Measurements from ENCODE around the gene AKIRIN2.
"Not testable (repeated sequence)": the region's sequence is repeated elsewhere in the genome, so short reads cannot be mapped to it uniquely, and the experiment has no call there.

Gene AKIRIN2

GRCh38 chr6:87718662-87719433 lies 16.8 kb upstream of the AKIRIN2 start:
- DNase-seq (ENCODE audit: low read depth) = no peak

- DNase-seq (ENCODE audit: low read depth) = no peak
Observed at GRCh38 chr6:87716928-87717614, 15.0 kb upstream of the AKIRIN2 start.

DNA sequence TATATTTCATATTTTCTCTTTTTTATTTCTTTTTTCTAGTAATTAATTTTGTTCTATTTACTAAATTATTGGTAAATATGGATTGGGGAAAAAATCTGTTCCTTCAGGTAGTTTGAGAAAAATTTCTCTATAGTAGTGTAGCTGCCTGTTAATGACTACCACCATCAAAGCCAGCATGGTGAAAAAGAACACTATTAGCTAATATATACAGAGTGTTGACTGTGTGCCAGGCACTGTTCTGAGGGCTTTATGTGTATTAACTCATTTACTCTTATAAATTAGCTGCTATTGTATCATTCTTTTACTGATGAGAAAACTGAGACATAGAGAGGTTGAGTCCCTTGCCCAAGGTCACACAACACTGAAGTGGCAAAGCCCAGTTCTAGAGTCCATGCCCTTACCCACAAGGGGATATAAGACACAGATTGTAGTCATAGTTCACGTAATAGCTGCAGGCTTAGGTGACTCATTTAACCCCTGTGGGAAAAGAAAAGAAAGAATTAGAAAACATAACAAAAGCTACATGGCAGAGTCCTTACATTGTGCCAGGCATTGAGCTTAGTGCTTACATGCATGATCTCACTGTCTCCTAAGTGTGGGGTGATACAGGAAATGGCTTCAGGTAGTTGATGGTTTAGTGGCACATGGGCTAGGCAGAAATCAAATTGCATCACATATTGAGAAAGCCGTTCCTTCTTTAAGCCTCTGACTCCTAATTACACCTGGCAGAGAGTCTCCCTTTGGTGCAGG lies 12.2 kb upstream of the AKIRIN2 start:
- no peak for DNase-seq (ENCODE audit: low read depth)

DNA sequence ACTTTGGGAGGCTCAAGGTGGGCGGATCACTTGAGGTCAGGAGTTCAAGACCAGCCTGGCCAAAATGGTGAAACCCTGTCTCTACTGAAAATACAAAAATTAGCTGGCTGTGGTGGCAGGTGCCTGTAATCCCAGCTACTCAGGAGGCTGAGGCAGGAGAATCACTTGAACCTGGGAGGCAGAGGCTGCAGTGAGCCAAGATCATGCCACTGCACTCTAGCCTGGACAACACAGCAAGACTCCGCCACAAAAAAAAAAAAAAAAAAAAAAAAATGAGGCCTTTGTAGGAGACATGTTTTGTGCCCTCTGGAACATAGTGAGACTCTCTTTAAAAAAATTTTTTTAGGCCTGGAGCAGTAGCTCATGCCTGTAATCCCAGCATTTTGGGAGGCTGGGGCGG lies 10.7 kb upstream of the AKIRIN2 start:
- DNase-seq (ENCODE audit: low read depth) = not testable (repeated sequence)

DNA sequence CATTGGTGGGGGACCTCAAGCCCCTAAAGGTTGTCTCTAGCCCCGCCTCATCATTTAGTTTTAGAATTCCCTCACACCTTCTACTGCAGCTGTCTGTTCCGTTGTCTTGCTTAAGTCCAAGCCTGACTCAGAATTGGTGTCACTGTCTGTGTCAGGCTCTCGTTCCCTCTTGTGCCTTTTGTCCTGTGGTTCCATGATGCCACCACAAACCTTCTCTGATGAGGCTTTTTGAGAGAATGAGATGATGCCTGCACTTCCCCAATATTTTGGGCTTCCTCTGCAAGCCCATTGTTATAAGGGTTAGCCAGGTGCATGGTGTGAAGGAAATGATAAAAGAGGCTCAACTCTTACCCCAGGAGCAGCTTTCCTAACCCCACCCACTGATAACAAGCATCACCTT lies 8.1 kb upstream of the AKIRIN2 start:
- DNase-seq (ENCODE audit: low read depth) = no peak

- not testable (repeated sequence) for DNase-seq (ENCODE audit: low read depth)
Observed at GRCh38 chr6:87708581-87709427, 6.8 kb upstream of the AKIRIN2 start.

- no peak for DNase-seq (ENCODE audit: low read depth)
Observed at GRCh38 chr6:87706187-87706966, 4.3 kb upstream of the AKIRIN2 start.

DNA sequence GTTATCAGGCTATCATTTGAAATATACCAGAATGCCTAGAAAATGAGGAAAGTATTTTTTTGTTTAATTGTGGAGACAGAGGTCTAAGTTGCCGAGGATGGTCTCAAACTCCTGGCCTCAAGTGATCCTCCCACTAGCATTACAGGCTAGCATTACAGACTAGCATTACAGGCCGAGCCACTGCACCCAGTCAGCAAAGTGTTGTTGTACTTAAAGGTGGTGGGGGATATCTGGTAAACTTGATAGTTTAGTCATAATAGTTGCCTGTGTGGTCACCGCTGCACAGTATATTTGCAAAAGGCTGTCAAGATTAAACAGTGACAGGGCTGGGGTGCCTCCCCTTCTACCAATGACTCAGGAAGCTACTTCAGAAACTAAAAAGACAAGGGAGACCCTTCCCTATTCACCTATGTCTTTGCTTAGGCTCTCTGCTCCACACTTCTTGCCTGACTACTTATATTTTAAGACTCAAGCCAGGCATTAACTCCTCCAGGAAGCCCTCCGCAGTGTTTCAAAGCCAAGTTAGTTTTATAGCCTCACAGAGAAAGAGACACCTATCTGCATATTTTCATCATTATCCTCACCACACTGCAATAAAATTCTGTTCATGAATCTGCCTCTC lies 3.1 kb upstream of the AKIRIN2 start:
- DNase-seq (ENCODE audit: low read depth) = peak; percentile 34

- not testable (repeated sequence) for DNase-seq (ENCODE audit: low read depth)
Observed at GRCh38 chr6:87703039-87703438, 1.0 kb upstream of the AKIRIN2 start.

- no peak for DNase-seq (ENCODE audit: low read depth)
Observed at GRCh38 chr6:87702589-87702945, 534 bp upstream of the AKIRIN2 start.

- no peak for DNase-seq (ENCODE audit: low read depth)
Observed at GRCh38 chr6:87701344-87701675, 723 bp downstream of the AKIRIN2 start.

DNA sequence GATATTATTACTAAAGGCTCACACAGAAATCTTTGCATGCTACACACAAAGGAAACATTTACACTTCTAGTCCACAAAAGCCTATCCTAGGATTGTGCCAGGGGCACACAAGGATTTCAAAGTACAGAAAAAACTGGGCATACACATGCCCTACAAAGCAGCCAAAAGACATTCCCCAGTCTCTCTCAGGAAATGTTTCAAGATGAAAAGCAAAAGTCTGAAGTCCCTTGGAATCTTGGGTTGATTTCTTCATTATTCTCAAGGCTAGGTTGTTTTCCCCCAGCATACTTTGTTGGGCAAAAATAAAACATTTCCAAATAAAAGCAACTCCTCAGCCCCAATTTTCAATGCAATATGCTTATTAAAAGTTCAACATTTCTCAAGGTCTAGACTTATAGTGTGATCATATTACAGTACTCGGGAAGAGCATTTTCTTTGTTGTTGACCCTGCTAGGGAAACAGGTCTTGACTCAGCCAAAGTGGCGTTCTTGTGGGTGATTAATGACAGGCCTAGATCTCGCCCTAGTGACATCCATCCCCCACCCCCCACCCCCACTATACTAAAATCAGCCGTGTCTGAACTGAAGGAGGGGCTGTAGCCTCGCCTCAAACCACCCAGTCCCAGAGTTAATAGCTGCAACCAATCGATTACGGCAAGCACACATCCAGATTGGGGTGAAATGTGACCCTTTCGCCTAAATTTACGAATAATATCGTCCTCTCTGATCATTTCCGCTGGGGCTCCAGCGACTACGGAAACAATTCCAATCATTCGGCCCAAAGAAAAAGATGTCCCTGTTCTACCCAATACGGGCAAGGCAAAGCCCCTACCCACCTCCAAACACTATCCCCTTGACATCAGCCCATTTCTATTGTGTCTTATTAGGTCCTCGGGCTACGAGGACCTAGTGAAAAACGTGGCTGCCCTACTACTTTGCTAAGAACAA lies 1.4 kb downstream of the AKIRIN2 start:
- no peak for DNase-seq (ENCODE audit: low read depth)

- no peak for DNase-seq (ENCODE audit: low read depth)
Observed at GRCh38 chr6:87699576-87699975, 2.5 kb downstream of the AKIRIN2 start.

DNA sequence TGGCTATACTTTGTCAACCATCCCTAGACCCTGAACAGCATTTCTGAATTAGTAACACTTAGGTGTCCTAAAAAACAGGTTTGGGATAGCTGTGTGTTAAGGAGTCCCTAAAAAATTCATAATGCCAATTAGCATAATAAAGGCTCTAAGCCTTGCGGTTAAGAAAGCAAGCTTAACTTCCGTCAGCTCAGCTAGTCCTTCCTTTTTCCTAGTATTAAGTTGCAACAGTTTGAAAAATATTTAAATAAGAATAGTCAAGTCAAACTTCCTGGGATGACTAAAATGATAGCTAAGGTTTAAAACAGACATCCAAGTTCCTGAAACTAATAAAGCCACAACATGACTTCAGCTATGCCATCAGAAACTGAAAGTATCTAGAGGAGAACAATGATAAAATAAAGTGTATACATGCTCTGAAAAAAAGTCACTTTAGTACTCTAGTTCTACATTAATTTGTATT lies 3.5 kb downstream of the AKIRIN2 start:
- DNase-seq (ENCODE audit: low read depth) = no peak

- DNase-seq (ENCODE audit: low read depth) = no peak
Observed at GRCh38 chr6:87697581-87698546, 4.2 kb downstream of the AKIRIN2 start.

DNA sequence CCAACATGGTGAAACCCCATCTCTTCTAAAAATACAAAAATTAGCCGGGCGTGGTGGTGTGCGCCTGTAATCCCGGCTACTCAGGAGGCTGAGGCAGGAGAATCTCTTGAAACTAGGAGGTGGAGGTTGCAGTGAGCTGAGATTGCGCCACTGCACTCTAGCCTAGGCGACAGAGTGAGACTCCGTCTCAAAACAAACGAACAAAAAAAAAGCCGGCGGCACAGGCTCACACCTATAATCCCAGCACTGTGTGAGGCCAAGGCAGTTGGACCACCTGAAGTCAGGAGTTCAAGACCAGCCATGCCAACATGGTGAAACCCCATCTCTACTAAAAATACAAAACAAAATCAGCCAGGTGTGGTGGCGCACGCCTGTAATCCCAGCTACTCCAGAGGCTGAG lies 5.2 kb downstream of the AKIRIN2 start:
- not testable (repeated sequence) for DNase-seq (ENCODE audit: low read depth)

DNA sequence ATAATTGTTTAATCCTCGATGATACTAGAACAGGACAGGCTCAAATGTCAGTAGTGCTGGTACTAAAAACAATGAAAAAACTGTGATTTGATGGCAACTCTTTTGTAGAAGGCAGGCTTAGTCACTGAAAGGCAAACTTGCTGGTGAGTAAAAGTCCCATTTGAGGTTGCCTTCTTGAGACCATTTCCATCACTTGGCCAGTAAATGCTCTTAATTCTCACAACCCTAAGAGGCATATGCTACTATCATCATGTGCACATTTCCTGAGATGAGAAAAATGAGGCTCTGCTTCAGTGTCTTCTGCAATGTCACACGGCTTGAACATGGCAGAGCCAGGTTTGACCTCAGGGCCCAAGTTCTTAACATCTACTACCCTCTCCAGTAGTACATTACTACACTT lies 9.9 kb downstream of the AKIRIN2 start:
- DNase-seq (ENCODE audit: low read depth) = no peak

GRCh38 chr6:87690441-87690840 lies 11.6 kb downstream of the AKIRIN2 start:
- no peak for DNase-seq (ENCODE audit: low read depth)
